AG04450 (cell line): ENCODE measurements around the gene TMEM209. TPM values are rescaled to one million over a fixed set of nuclear protein-coding genes. Genes with fewer than 3 reads are reported as not detected.
"Not testable (repeated sequence)": the region's sequence is repeated elsewhere in the genome, so short reads cannot be mapped to it uniquely, and the experiment has no call there.

Experiments used
- CTCF ChIA-PET: fragments of 300-600, 350-600 bp; formaldehyde crosslinking; extraction: SDS; loops from one replicate; lab custom pipeline; 2022; ENCODE audit warnings: antibody characterized with exemption, inconsistent platforms; lab: Charles Lee
- POLR2A ChIA-PET: fragments of 350-600 bp; formaldehyde crosslinking; extraction: SDS; loops from one replicate; lab custom pipeline; 2021; ENCODE audit warnings: antibody characterized with exemption, inconsistent platforms; lab: Yijun Ruan, JAX
- DNase-seq: peaks from one replicate; pipeline ENCODE4 v3.0.0-alpha.2; 2011; ENCODE audit warnings: low read depth, low spot score
- H3K27ac ChIP-seq: one replicate; pipeline ENCODE4 v1.5.1; 2012; ENCODE audit warnings: low read depth, low read length, control low read depth
- H3K27me3 ChIP-seq: one replicate; pipeline ENCODE4 v1.6.0; 2012; ENCODE audit warnings: low read length; ENCODE audit not compliant: control insufficient read depth, insufficient read depth
- H3K4me3 ChIP-seq: 2 replicates; pipeline ENCODE4 v1.5.1; 2011; ENCODE audit warnings: mild to moderate bottlenecking, low read depth, low read length, control low read depth
- H3K9me3 ChIP-seq: 2 replicates; pipeline ENCODE4 v1.5.1; 2012; ENCODE audit warnings: low read length; ENCODE audit not compliant: control insufficient read depth, insufficient read depth
- CTCF ChIP-seq: IDR thresholded peaks from 2 replicates; pipeline ENCODE4 v1.5.1; 2011; ENCODE audit warnings: low read depth, low read length, control low read depth, inconsistent platforms
- polyA plus RNA-seq: library from polyadenylated mRNA; depleted of rRNA; stranded (reverse); fragments of >200 nt; gene quantifications from 2 replicates; pipeline ENCODE4 v1.2.3, GENCODE V29; 2011

TMEM209 gene
- polyA plus RNA-seq, 1 experiment: 15.2 TPM

GRCh38 chr7:130195396-130195795, 9.8 kb downstream of the TMEM209 start:
- ChIA-PET CTCF (interaction anchor here (1.5 kb wide), 1 partner anchor 123 kb away, joined by 5 read pairs; no protein-coding TSS in a partner anchor), POLR2A (interaction anchor here (0.6 kb wide), 1 partner anchor 337 kb away, joined by 3 read pairs; no protein-coding TSS in a partner anchor)
- no peak for DNase-seq
- no peak for TF ChIP-seq CTCF
- no peak overlapping the region for H3K4me3 ChIP-seq
- H3K27ac ChIP-seq: no peak overlapping the region
- no peaks in the 10 kb centered on the region; the same call in 1 of the 2 replicates for H3K9me3 ChIP-seq
- no peaks in the 10 kb centered on the region for H3K27me3 ChIP-seq

- Histone ChIP-seq H3K27me3 (no peaks in the 10 kb centered on the region), H3K9me3 (no peaks in the 10 kb centered on the region; the same call in 1 of the 2 replicates), H3K4me3 (no peak overlapping the region), H3K27ac (no peak overlapping the region)
- ChIA-PET POLR2A (no interaction called here), CTCF (interaction anchor here (1.7 kb wide), 1 partner anchor 13 kb away, joined by 5 read pairs; the partner anchor contains the start of gene TMEM209)
- no peak for DNase-seq
- TF ChIP-seq CTCF: no peak
Measured at GRCh38 chr7:130191791-130192190, 13.4 kb downstream of the TMEM209 start.

GRCh38 chr7:130189343-130189742, 15.9 kb downstream of the TMEM209 start:
- H3K27me3 ChIP-seq: no peaks in the 10 kb centered on the region
- no peak for DNase-seq
- ChIA-PET CTCF (interaction anchor here (1.2 kb wide), 1 partner anchor 569 kb away, joined by 3 read pairs; no protein-coding TSS in a partner anchor), POLR2A (interaction anchor here (1.3 kb wide), 1 partner anchor 16 kb away, joined by 3 read pairs; the partner anchor contains the start of gene TMEM209)
- TF ChIP-seq CTCF: no peak
- no peaks in the 10 kb centered on the region; the same call in 1 of the 2 replicates for H3K9me3 ChIP-seq
- H3K27ac ChIP-seq: no peak overlapping the region
- no peak overlapping the region for H3K4me3 ChIP-seq

GRCh38 chr7:130187360-130187759, 17.8 kb downstream of the TMEM209 start:
- CTCF ChIA-PET: interaction anchor here (0.5 to 1.2 kb wide), 3 partner anchors 89 to 535 kb away, joined by 3 to 4 read pairs (median 3); no protein-coding TSS in a partner anchor

GRCh38 chr7:130184349-130184748, 20.9 kb downstream of the TMEM209 start:
- H3K9me3 ChIP-seq, H3K27me3 ChIP-seq, H3K27ac ChIP-seq, CTCF ChIA-PET, DNase-seq, H3K4me3 ChIP-seq, POLR2A ChIA-PET: not testable (repeated sequence)

More at GRCh38 chr7:130187360-130187759, 17.8 kb downstream of the TMEM209 start:
- H3K9me3 ChIP-seq: no peaks in the 10 kb centered on the region
- H3K4me3 ChIP-seq: no peak overlapping the region
- no peak for DNase-seq
- no peak overlapping the region for H3K27ac ChIP-seq
- no peak for TF ChIP-seq CTCF
- H3K27me3 ChIP-seq: no peaks in the 10 kb centered on the region
- POLR2A ChIA-PET: interaction anchor here (0.6 kb wide), 1 partner anchor 536 kb away, joined by 4 read pairs; no protein-coding TSS in a partner anchor
